ENCODE measurements around the gene TXLNG. TPM values are rescaled to one million over a fixed set of nuclear protein-coding genes. Genes with fewer than 3 reads are reported as not detected.
"Not testable (repeated sequence)": the region's sequence is repeated elsewhere in the genome, so short reads cannot be mapped to it uniquely, and the experiment has no call there.

Gene TXLNG
- total RNA-seq, 1 donor from 2014 or later, result 12.1 TPM

GRCh38 chrX:16855363-16856075 is 69.3 kb downstream of the TXLNG start:
- no peak for ATAC-seq
- Histone ChIP-seq H3K9me3 (no peaks in the 10 kb centered on the region), H3K4me3 (no peak overlapping the region), H3K27ac (no peak overlapping the region), H3K27me3 (no peaks in the 10 kb centered on the region), H3K4me1 (no peaks in the 10 kb centered on the region), H3K36me3 (peaks cover 41% of the 10 kb centered on the region)
- DNase-seq, result no peak
- TF ChIP-seq CTCF (IDR thresholded peaks at IDR 0.05), result no peak
- intact Hi-C loops (cut with DNase I), result no loop called here

GRCh38 chrX:16856076-16856404 is 69.8 kb downstream of the TXLNG start:
- H3K9me3 ChIP-seq; ATAC-seq; intact Hi-C loops (cut with DNase I); H3K4me3 ChIP-seq; H3K4me1 ChIP-seq; H3K27ac ChIP-seq; DNase-seq; H3K27me3 ChIP-seq: not testable (repeated sequence)
- H3K36me3 ChIP-seq, result peaks cover 42% of the 10 kb centered on the region

DNA sequence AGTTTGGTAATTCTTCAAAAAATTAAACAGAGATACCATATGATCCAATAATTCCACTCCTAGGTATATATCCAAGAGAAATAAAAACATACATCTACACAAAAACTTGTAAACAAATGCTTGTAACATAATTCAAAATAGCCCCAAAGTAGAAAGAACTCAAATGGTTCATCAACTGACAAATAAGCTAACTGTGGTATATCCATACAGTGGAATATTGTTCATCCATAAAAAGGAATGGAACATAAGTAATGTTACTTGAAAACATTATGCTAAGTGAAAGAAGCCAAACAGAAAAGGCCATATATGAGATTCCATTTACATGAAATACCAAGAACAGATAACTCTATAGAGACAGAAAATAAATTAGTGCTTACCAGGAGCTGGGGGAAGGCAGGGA is 70.5 kb downstream of the TXLNG start:
- Histone ChIP-seq H3K4me1 (no peaks in the 10 kb centered on the region), H3K27ac (no peak overlapping the region), H3K9me3 (no peaks in the 10 kb centered on the region), H3K36me3 (peaks cover 38% of the 10 kb centered on the region), H3K4me3 (no peak overlapping the region), H3K27me3 (no peaks in the 10 kb centered on the region)
- ATAC-seq, result no peak
- no peak for TF ChIP-seq CTCF (IDR thresholded peaks at IDR 0.05)
- no peak for DNase-seq
- intact Hi-C loops (cut with DNase I), result no loop called here

DNA sequence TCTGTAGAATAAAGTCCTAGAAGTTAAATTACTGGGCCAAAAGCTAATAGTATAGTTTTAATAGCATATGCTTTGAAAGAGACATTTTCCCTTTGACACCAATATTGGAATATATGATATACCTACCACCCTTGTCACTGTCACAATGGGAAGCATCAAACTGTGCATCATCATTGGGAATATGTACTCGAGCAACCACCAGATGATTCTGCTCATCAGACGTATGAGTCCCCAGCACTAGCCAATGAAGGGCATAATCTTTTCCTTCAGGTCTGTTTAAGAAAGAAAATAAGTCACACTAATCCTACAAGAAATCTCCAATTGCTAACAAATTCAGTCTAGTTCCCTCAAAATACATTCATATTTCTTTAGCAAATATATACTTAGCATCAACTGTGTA is 76.6 kb downstream of the TXLNG start:
- no peaks in the 10 kb centered on the region for H3K27me3 ChIP-seq
- intact Hi-C loops (cut with DNase I), result no loop called here
- peaks cover 6% of the 10 kb centered on the region for H3K36me3 ChIP-seq
- DNase-seq (no peak), ATAC-seq (no peak)
- H3K4me1 ChIP-seq, result peaks cover 3% of the 10 kb centered on the region
- H3K27ac ChIP-seq, result no peak overlapping the region
- no peak overlapping the region for H3K4me3 ChIP-seq
- no peak for TF ChIP-seq CTCF (IDR thresholded peaks at IDR 0.05)
- H3K9me3 ChIP-seq, result no peaks in the 10 kb centered on the region

- Histone ChIP-seq H3K36me3 (no peaks in the 10 kb centered on the region), H3K9me3 (no peaks in the 10 kb centered on the region), H3K27me3 (no peaks in the 10 kb centered on the region), H3K27ac (no peak overlapping the region), H3K4me1 (peaks cover 3% of the 10 kb centered on the region), H3K4me3 (no peak overlapping the region)
- ATAC-seq (no peak), DNase-seq (no peak)
- no peak for TF ChIP-seq CTCF (IDR thresholded peaks at IDR 0.05)
- intact Hi-C loops (cut with DNase I), result no loop called here
These were observed 81.7 kb downstream of the TXLNG start for GRCh38 chrX:16867947-16868346.

GRCh38 chrX:16868920-16869319 is 82.7 kb downstream of the TXLNG start:
- Histone ChIP-seq H3K9me3 (no peaks in the 10 kb centered on the region), H3K4me1 (peaks cover 3% of the 10 kb centered on the region), H3K27me3 (no peaks in the 10 kb centered on the region), H3K4me3 (peak overlapping the region; percentile 61), H3K36me3 (no peaks in the 10 kb centered on the region), H3K27ac (peak overlapping the region; percentile 66)
- ATAC-seq (no peak), DNase-seq (no peak)
- no peak for TF ChIP-seq CTCF (IDR thresholded peaks at IDR 0.05)
- intact Hi-C loops (cut with DNase I), result no loop called here

All from upper lobe of right lung (tissue), 1 donor.